Mesenchymal stem cell (in vitro differentiated cells and primary cell): ENCODE data around the gene WWOX.

ENCODE experiments used
- DNase-seq: peaks from one replicate; pipeline ENCODE4 v3.0.0-alpha.2; 2013
- H2AFZ ChIP-seq: one replicate; pipeline ENCODE4 v1.6.1; 2013; ENCODE audit warnings: low read depth, mild to moderate bottlenecking, control low read depth, inconsistent platforms, low read length, moderate library complexity
- H2AK5ac ChIP-seq: 2 replicates; pipeline ENCODE4 v1.6.1; 2013; ENCODE audit warnings: low read length, moderate library complexity, mild to moderate bottlenecking, inconsistent platforms; ENCODE audit not compliant: severe bottlenecking
- H2BK120ac ChIP-seq: one replicate; pipeline ENCODE4 v1.6.1; 2013; ENCODE audit warnings: low read depth, mild to moderate bottlenecking, inconsistent platforms, low read length, moderate library complexity
- H2BK12ac ChIP-seq, 2 experiments: one replicate each; pipeline ENCODE4 v1.6.1; 2013; ENCODE audit warnings: inconsistent platforms in 2 of 2, low read length in 2 of 2, mild to moderate bottlenecking in 2 of 2, moderate library complexity in 2 of 2, control low read depth in 1 of 2
- H2BK15ac ChIP-seq: one replicate; pipeline ENCODE4 v1.6.1; 2013; ENCODE audit warnings: mild to moderate bottlenecking, low read depth, inconsistent platforms; ENCODE audit not compliant: poor library complexity, severe bottlenecking
- H2BK5ac ChIP-seq: 2 replicates; pipeline ENCODE4 v1.6.1; 2013; ENCODE audit warnings: low read depth, mild to moderate bottlenecking, low read length, control low read depth, inconsistent platforms; ENCODE audit not compliant: poor library complexity, severe bottlenecking
- H3K14ac ChIP-seq, 2 experiments: one replicate each; pipeline ENCODE4 v1.6.1; 2013; ENCODE audit warnings: inconsistent platforms in 2 of 2, low read length in 2 of 2, control low read depth in 1 of 2, mild to moderate bottlenecking in 1 of 2, moderate library complexity in 1 of 2
- H3K18ac ChIP-seq, 2 experiments: one replicate each; pipeline ENCODE4 v1.6.1; 2013; ENCODE audit warnings: inconsistent platforms in 2 of 2, low read length in 2 of 2, control low read depth in 1 of 2, low read depth in 1 of 2, mild to moderate bottlenecking in 1 of 2
- H3K23ac ChIP-seq, 2 experiments: one replicate each; pipeline ENCODE4 v1.6.1; 2013; ENCODE audit warnings: inconsistent platforms in 2 of 2, low read length in 2 of 2, mild to moderate bottlenecking in 2 of 2, moderate library complexity in 2 of 2, control low read depth in 1 of 2
- H3K27ac ChIP-seq: 2 replicates; pipeline ENCODE4 v1.5.1; 2013; ENCODE audit warnings: mild to moderate bottlenecking, moderate library complexity, low read length, control low read depth, inconsistent platforms; ENCODE audit not compliant: poor library complexity, severe bottlenecking
- H3K27me3 ChIP-seq, 2 experiments: 2 replicates each; pipeline versions ENCODE4 v1.6.1 to v1.7.0; 2013; ENCODE audit warnings: low read length in 2 of 2, mild to moderate bottlenecking in 2 of 2, moderate library complexity in 2 of 2, control low read depth in 1 of 2, inconsistent platforms in 1 of 2; ENCODE audit not compliant: control insufficient read depth in 1 of 2, insufficient read depth in 1 of 2
- H3K36me3 ChIP-seq, 2 experiments: 2 replicates each; pipeline versions ENCODE4 v1.6.1 to v1.7.0; 2013; ENCODE audit warnings: low read length in 2 of 2, control low read depth in 1 of 2, inconsistent platforms in 1 of 2, low read depth in 1 of 2, mild to moderate bottlenecking in 1 of 2; ENCODE audit not compliant: insufficient read depth in 2 of 2, control insufficient read depth in 1 of 2
- H3K4ac ChIP-seq, 2 experiments: one replicate each; pipeline ENCODE4 v1.6.1; 2013; ENCODE audit warnings: inconsistent platforms in 2 of 2, low read length in 2 of 2, mild to moderate bottlenecking in 2 of 2, moderate library complexity in 2 of 2, control low read depth in 1 of 2, low read depth in 1 of 2
- H3K4me1 ChIP-seq: 2 replicates; pipeline ENCODE4 v1.6.1; 2013; ENCODE audit warnings: low read depth, low read length, control low read depth; ENCODE audit not compliant: control insufficient read depth, insufficient read depth
- H3K4me2 ChIP-seq: 2 replicates; pipeline ENCODE4 v1.6.1; 2013; ENCODE audit warnings: low read length, mild to moderate bottlenecking, inconsistent platforms; ENCODE audit not compliant: poor library complexity, severe bottlenecking
- H3K4me3 ChIP-seq, 2 experiments: 2 replicates each; pipeline versions ENCODE4 v1.5.1 to v1.7.0; 2013; ENCODE audit warnings: low read length in 2 of 2, mild to moderate bottlenecking in 2 of 2, control low read depth in 1 of 2, low read depth in 1 of 2; ENCODE audit not compliant: insufficient read depth in 1 of 2
- H3K79me1 ChIP-seq: replicated peaks from 2 replicates; pipeline ENCODE4 v1.6.1; 2013; ENCODE audit warnings: mild to moderate bottlenecking, control low read depth, low read length, inconsistent platforms; ENCODE audit not compliant: poor library complexity, severe bottlenecking
- H3K9ac ChIP-seq: 2 replicates; pipeline ENCODE4 v1.7.0; 2013; ENCODE audit warnings: mild to moderate bottlenecking, low read length, moderate library complexity
- H3K9me3 ChIP-seq: 2 replicates; pipeline ENCODE4 v1.7.0; 2013; ENCODE audit warnings: mild to moderate bottlenecking, low read length; ENCODE audit not compliant: control insufficient read depth
- H4K8ac ChIP-seq: one replicate; pipeline ENCODE4 v1.6.1; 2013; ENCODE audit warnings: inconsistent platforms, mild to moderate bottlenecking, low read length, moderate library complexity
- H4K91ac ChIP-seq: one replicate; pipeline ENCODE4 v1.6.1; 2013; ENCODE audit warnings: mild to moderate bottlenecking, low read length, inconsistent platforms
- WGBS: methylation state at CpG from one replicate; pipeline ENCODE4 v1.1.7; 2013; ENCODE audit warnings: mixed read lengths; 5-methylcytosine and 5-hydroxymethylcytosine counted together

WWOX gene

GRCh38 chr16:78925083-78925767 lies 825.8 kb downstream of the WWOX start:
- WGBS: 61% methylated on average over 8 of the region's 8 CpGs
- H3K4ac ChIP-seq: no peak overlapping the region
- no peaks in the 10 kb centered on the region for H3K79me1 ChIP-seq
- peak overlapping the region; percentile 66 for H3K9ac ChIP-seq
- no peak overlapping the region for H3K4me2 ChIP-seq
- no peak overlapping the region for H2BK120ac ChIP-seq
- no peak overlapping the region for H2BK15ac ChIP-seq
- H3K27me3 ChIP-seq: no peaks in the 10 kb centered on the region
- peaks cover 12% of the 10 kb centered on the region for H3K9me3 ChIP-seq
- no peak overlapping the region for H3K14ac ChIP-seq
- DNase-seq: peak; percentile 11
- peak overlapping the region in 1 of 2 experiments; percentile 17 for H3K4me3 ChIP-seq
- H2BK12ac ChIP-seq: no peak overlapping the region
- no peak overlapping the region for H4K8ac ChIP-seq
- no peak overlapping the region for H3K18ac ChIP-seq
- H2AK5ac ChIP-seq: no peak overlapping the region
- no peak overlapping the region for H4K91ac ChIP-seq
- H3K36me3 ChIP-seq: no peaks in the 10 kb centered on the region
- no peaks in the 10 kb centered on the region for H3K4me1 ChIP-seq
- H2BK5ac ChIP-seq: no peak overlapping the region
- no peak overlapping the region for H3K23ac ChIP-seq
- no peak overlapping the region for H2AFZ ChIP-seq
- no peak overlapping the region for H3K27ac ChIP-seq

GRCh38 chr16:78926723-78927210 lies 827.3 kb downstream of the WWOX start:
- no peak overlapping the region for H4K91ac ChIP-seq
- H3K4ac ChIP-seq: no peak overlapping the region
- WGBS: 83% methylated on average over 5 of the region's 5 CpGs
- DNase-seq: no peak
- H3K23ac ChIP-seq: no peak overlapping the region
- no peak overlapping the region for H3K27ac ChIP-seq
- no peaks in the 10 kb centered on the region for H3K79me1 ChIP-seq
- H3K9me3 ChIP-seq: peaks cover 3% of the 10 kb centered on the region
- no peaks in the 10 kb centered on the region for H3K27me3 ChIP-seq
- H3K36me3 ChIP-seq: no peaks in the 10 kb centered on the region
- no peak overlapping the region for H2AK5ac ChIP-seq
- no peak overlapping the region for H2AFZ ChIP-seq
- no peak overlapping the region for H2BK12ac ChIP-seq
- no peak overlapping the region for H3K4me3 ChIP-seq
- H2BK5ac ChIP-seq: no peak overlapping the region
- no peak overlapping the region for H3K9ac ChIP-seq
- no peak overlapping the region for H3K4me2 ChIP-seq
- no peak overlapping the region for H4K8ac ChIP-seq
- H3K18ac ChIP-seq: no peak overlapping the region
- no peak overlapping the region for H2BK15ac ChIP-seq
- H2BK120ac ChIP-seq: no peak overlapping the region
- H3K14ac ChIP-seq: no peak overlapping the region
- H3K4me1 ChIP-seq: no peaks in the 10 kb centered on the region

GRCh38 chr16:78927766-78928165 lies 828.3 kb downstream of the WWOX start:
- Histone ChIP-seq H3K9me3 (no peaks in the 10 kb centered on the region), H2BK12ac (no peak overlapping the region), H2BK120ac (no peak overlapping the region), H3K27me3 (no peaks in the 10 kb centered on the region), H3K79me1 (no peaks in the 10 kb centered on the region), H3K23ac (no peak overlapping the region), H3K4me2 (no peak overlapping the region), H2BK5ac (no peak overlapping the region), H3K4me3 (no peak overlapping the region), H4K8ac (no peak overlapping the region), H3K9ac (peak overlapping the region; percentile 48), H2BK15ac (no peak overlapping the region), H3K4me1 (no peaks in the 10 kb centered on the region), H3K27ac (no peak overlapping the region), H3K4ac (no peak overlapping the region), H3K36me3 (no peaks in the 10 kb centered on the region), H3K14ac (no peak overlapping the region), H4K91ac (no peak overlapping the region), H2AK5ac (no peak overlapping the region), H2AFZ (no peak overlapping the region), H3K18ac (no peak overlapping the region)
- no peak for DNase-seq
- WGBS: 100% methylated on average over 1 of the region's 4 CpGs

- no peaks in the 10 kb centered on the region for H3K79me1 ChIP-seq
- no peak overlapping the region for H3K18ac ChIP-seq
- H3K4me2 ChIP-seq: no peak overlapping the region
- no peak overlapping the region for H2BK15ac ChIP-seq
- no peak overlapping the region for H3K14ac ChIP-seq
- no peak overlapping the region for H2AFZ ChIP-seq
- no peaks in the 10 kb centered on the region for H3K4me1 ChIP-seq
- H3K23ac ChIP-seq: no peak overlapping the region
- H2AK5ac ChIP-seq: no peak overlapping the region
- no peak overlapping the region for H2BK120ac ChIP-seq
- H3K27ac ChIP-seq: no peak overlapping the region
- no peak overlapping the region for H2BK12ac ChIP-seq
- H3K36me3 ChIP-seq: no peaks in the 10 kb centered on the region
- H3K27me3 ChIP-seq: no peaks in the 10 kb centered on the region
- H3K9ac ChIP-seq: no peak overlapping the region
- H3K4me3 ChIP-seq: no peak overlapping the region
- no peak overlapping the region for H4K8ac ChIP-seq
- DNase-seq: no peak
- H3K9me3 ChIP-seq: no peaks in the 10 kb centered on the region
- H4K91ac ChIP-seq: no peak overlapping the region
- 91% methylated on average over 5 of the region's 7 CpGs for WGBS
- no peak overlapping the region for H3K4ac ChIP-seq
- H2BK5ac ChIP-seq: no peak overlapping the region
Measured at GRCh38 chr16:78929841-78930240, 830.4 kb downstream of the WWOX start.
